Dermis microvascular lymphatic vessel endothelial cell (primary cell): ENCODE data around the gene FBXW12. TPM values are rescaled to one million over a fixed set of nuclear protein-coding genes. Genes with fewer than 3 reads are reported as not detected.

Experiments
- DNase-seq, 2 donors: peaks; one replicate each; pipeline versions ENCODE4 v3.0.0 to v3.0.0-alpha.2; 2010; ENCODE audit warnings: low read depth in 2 of 2
- total RNA-seq: library from RNA; depleted of rRNA; stranded (reverse); fragments of >200 nt; gene quantifications from 2 replicates; pipeline ENCODE4 v1.2.1, GENCODE V29; 2014

FBXW12 gene
- total RNA-seq, 1 donor from 2014 or later = not detected

- no peak for DNase-seq
Observed at GRCh38 chr3:48407542-48408099, 35.6 kb downstream of the FBXW12 start.

DNA sequence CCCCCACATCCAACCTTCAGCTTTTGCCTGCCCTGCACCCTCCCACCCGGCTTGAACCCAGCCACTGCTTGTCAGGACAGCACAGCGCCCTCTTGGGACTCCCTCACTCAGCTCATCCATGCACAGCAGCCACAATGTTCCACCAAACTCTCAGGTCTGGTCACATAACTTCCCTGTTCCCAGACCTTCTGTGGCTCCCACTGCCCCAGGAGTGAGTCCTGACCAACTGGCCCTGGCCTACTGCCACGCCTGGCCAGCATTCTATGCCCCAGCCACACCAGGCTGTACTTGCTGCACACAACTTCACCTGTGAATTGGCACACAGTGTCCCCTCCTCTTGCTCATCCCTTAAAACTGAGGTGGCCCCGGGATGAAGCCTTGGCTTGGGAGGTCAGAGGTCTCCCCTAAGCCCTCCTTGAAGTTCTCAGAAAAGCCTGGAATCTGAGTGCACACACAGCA is 36.8 kb downstream of the FBXW12 start:
- no peak for DNase-seq

- no peak for DNase-seq
Observed at GRCh38 chr3:48409291-48410201, 37.5 kb downstream of the FBXW12 start.

GRCh38 chr3:48410205-48411040 is 38.4 kb downstream of the FBXW12 start:
- DNase-seq = no peak

- no peak for DNase-seq
Observed at GRCh38 chr3:48411041-48411588, 39.1 kb downstream of the FBXW12 start.

GRCh38 chr3:48411606-48412374 is 39.8 kb downstream of the FBXW12 start:
- DNase-seq = no peak

GRCh38 chr3:48412375-48413001 is 40.5 kb downstream of the FBXW12 start:
- no peak for DNase-seq

DNA sequence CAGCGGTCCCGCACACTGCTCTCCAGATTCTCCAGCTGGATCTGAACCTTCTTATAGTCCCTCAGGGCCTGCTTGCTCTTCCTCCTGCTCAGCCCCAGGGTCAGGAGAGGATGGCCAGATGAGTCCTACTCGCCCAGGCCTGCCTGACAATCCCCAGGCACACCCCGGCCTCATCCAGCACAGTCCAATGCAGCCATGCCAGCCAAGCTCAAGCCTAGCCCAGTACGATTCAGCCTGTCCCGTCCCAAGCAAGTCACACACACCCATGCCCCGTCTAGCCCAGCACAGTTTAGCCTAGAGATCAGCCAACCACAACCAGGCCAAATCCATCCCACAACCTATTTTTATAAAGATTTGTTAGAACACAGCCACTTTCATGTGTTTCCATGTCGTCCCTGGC is 41.1 kb downstream of the FBXW12 start:
- no peak for DNase-seq

DNA sequence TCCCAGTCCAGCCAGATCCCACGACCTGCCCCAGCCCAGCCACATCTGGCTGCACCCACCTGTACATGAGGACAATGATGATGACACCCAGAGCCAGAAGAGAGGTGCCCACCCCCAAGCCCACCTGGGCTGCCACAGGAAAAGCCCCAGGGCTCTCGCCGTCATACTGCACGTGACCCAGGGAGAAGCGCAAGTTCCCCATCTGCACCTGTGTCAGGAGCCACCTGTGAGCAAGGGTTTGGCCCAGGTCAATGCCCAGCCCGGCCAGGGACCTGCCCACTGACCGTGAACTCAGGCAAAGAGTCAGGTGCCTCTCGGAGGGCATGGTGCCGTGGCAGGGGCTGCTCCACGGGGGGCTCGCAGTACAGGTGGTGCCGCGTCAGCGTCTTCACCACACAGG is 41.6 kb downstream of the FBXW12 start:
- no peak for DNase-seq

- DNase-seq = no peak
Observed at GRCh38 chr3:48414376-48415250, 42.6 kb downstream of the FBXW12 start.

GRCh38 chr3:48415251-48415953 is 43.4 kb downstream of the FBXW12 start:
- no peak for DNase-seq

- DNase-seq = no peak
Observed at GRCh38 chr3:48416091-48416505, 44.1 kb downstream of the FBXW12 start.

DNA sequence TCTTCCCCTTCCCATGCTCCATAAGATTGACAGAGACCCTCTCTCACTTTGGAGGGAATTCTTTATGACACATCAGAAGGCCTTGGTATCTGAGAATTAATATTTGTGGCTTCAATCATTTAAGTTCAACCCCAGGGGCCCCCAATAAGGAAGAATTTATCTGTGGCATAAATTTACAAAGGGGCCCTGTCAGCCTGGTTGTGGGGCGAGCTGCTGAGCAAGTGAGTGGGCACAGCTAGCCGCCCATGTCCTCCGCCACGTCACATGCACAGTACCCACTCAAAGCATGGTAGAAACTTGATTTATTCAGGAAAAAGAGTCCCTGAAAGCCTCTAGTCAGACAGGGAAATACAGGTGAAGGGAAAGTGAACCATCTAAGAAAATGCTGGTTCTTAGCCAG is 44.5 kb downstream of the FBXW12 start:
- DNase-seq = no peak

- no peak for DNase-seq
Observed at GRCh38 chr3:48417529-48418108, 45.6 kb downstream of the FBXW12 start.

- DNase-seq = no peak
Observed at GRCh38 chr3:48418140-48418539, 46.1 kb downstream of the FBXW12 start.

GRCh38 chr3:48418651-48419050 is 46.6 kb downstream of the FBXW12 start:
- DNase-seq = no peak

DNA sequence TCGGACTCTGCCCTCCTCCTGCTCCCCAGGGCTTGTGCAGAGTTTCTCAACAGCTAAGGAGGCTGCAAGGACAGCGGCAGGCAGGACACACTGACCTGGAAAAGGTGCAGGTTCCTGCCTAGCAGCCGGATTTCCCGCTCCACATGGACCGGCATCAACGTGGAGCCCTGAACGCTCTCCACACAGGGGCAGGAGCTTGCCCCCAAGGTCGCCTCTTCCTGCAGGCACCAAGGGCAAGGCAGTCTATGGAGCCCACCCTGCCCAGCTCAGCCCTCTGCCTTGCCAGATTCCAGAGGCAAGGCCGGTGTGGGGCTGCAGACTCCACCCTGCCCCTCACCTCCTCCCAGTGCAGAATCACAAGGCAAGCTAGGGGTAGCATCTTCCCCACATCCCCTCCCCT is 47.1 kb downstream of the FBXW12 start:
- DNase-seq = no peak

DNA sequence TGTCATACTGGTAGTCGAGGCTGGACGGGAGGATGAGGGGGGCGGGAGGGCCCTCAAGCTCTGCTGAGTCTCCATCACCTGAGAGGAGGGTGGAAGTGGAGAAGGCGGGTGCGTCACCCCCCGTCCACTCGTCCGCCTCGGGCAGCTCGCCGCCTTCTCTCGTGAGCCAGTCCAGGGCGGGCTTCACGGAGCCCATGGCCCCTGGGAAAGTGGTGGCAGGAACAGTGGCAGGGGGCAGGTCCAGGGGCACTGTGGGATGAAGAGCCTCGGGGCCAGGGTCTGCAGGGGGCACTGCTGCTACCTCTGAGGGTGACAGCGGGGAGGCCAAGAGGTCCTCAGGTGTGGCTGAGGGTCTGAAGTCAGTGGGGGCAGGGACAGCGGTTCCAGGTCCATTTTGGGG is 47.6 kb downstream of the FBXW12 start:
- DNase-seq = no peak

DNA sequence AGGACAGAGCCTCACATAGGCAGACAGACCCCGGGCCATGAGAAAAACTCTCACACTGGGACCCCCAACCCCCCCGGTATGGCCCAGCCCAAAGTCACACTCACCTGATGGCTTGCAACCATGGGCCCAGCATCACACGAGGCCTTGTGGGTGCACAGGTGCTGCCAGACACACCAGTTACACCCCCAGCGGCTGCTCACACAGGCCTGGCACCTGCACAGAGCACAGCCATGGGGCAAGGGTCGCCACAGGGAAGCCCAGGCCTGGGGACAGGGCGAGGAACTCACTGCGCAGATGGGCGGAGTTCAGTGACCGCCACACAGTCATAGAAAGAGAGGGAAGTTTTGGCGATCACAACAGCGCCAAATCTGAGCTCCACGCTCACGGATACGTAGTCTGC is 48.5 kb downstream of the FBXW12 start:
- DNase-seq = no peak
